ENCODE data around the gene KRTAP4-6.
"Not testable (repeated sequence)": the region's sequence is repeated elsewhere in the genome, so short reads cannot be mapped to it uniquely, and the experiment has no call there.

Gene KRTAP4-6

GRCh38 chr17:41145261-41145660 is 4.9 kb upstream of the KRTAP4-6 start:
- DNase-seq: no peak

- no peak for DNase-seq
These were observed 4.5 kb upstream of the KRTAP4-6 start for GRCh38 chr17:41144846-41145245.

- DNase-seq: no peak
These were observed 1.0 kb upstream of the KRTAP4-6 start for GRCh38 chr17:41141361-41141760.

- not testable (repeated sequence) for DNase-seq
These were observed 479 bp downstream of the KRTAP4-6 start for GRCh38 chr17:41139865-41140264.

GRCh38 chr17:41133880-41134735 is 6.2 kb downstream of the KRTAP4-6 start:
- no peak for DNase-seq

- DNase-seq: no peak
These were observed 8.4 kb downstream of the KRTAP4-6 start for GRCh38 chr17:41131979-41132378.

- DNase-seq: no peak
These were observed 13.0 kb downstream of the KRTAP4-6 start for GRCh38 chr17:41127371-41127770.

GRCh38 chr17:41126412-41126811 is 13.9 kb downstream of the KRTAP4-6 start:
- no peak for DNase-seq

GRCh38 chr17:41125064-41125463 is 15.3 kb downstream of the KRTAP4-6 start:
- no peak for DNase-seq

- DNase-seq: not testable (repeated sequence)
These were observed 16.4 kb downstream of the KRTAP4-6 start, which contains the start of gene KRTAP4-12 for GRCh38 chr17:41123991-41124371. Gene KRTAP4-12 (minus strand): TSS chr17:41124182. CDS start chr17:41124122, 60 bp downstream.

GRCh38 chr17:41123292-41123990 is 16.9 kb downstream of the KRTAP4-6 start:
- not testable (repeated sequence) for DNase-seq

- DNase-seq: no peak
These were observed 18.6 kb downstream of the KRTAP4-6 start for GRCh38 chr17:41121742-41122141.

- DNase-seq: peak; percentile 32
These were observed 20.4 kb downstream of the KRTAP4-6 start for GRCh38 chr17:41119696-41120690.

- DNase-seq: no peak
These were observed 21.6 kb downstream of the KRTAP4-6 start for GRCh38 chr17:41118721-41119120.

GRCh38 chr17:41117846-41118386 is 22.4 kb downstream of the KRTAP4-6 start, which contains the start of gene KRTAP4-11:
Gene KRTAP4-11 (minus strand): TSS chr17:41118373. CDS start chr17:41118315, 58 bp downstream.
- not testable (repeated sequence) for DNase-seq

GRCh38 chr17:41116297-41116696 is 24.0 kb downstream of the KRTAP4-6 start:
- no peak for DNase-seq

- no peak for DNase-seq
These were observed 29.0 kb downstream of the KRTAP4-6 start for GRCh38 chr17:41111151-41111885.

- DNase-seq: not testable (repeated sequence)
These were observed 31.5 kb downstream of the KRTAP4-6 start for GRCh38 chr17:41108728-41109386.

- no peak for DNase-seq
These were observed 32.3 kb downstream of the KRTAP4-6 start for GRCh38 chr17:41107941-41108450.

GRCh38 chr17:41105347-41105746 is 35.0 kb downstream of the KRTAP4-6 start, which contains the start of gene KRTAP4-9:
Gene KRTAP4-9 (plus strand): TSS chr17:41105389. CDS start chr17:41105389, 0 bp downstream.
- DNase-seq: not testable (repeated sequence)

All from KG1 (cell line).